GM19023 (cell line): Measurements from ENCODE around the gene RUVBL2.

Source experiments
- ATAC-seq: cut with Tn5 transposase; IDR thresholded peaks from one replicate; pipeline ENCODE4 v1.9.1; 2021; ENCODE audit warnings: mild to moderate bottlenecking, moderate library complexity; ENCODE audit not compliant: unreplicated experiment

Gene RUVBL2

DNA sequence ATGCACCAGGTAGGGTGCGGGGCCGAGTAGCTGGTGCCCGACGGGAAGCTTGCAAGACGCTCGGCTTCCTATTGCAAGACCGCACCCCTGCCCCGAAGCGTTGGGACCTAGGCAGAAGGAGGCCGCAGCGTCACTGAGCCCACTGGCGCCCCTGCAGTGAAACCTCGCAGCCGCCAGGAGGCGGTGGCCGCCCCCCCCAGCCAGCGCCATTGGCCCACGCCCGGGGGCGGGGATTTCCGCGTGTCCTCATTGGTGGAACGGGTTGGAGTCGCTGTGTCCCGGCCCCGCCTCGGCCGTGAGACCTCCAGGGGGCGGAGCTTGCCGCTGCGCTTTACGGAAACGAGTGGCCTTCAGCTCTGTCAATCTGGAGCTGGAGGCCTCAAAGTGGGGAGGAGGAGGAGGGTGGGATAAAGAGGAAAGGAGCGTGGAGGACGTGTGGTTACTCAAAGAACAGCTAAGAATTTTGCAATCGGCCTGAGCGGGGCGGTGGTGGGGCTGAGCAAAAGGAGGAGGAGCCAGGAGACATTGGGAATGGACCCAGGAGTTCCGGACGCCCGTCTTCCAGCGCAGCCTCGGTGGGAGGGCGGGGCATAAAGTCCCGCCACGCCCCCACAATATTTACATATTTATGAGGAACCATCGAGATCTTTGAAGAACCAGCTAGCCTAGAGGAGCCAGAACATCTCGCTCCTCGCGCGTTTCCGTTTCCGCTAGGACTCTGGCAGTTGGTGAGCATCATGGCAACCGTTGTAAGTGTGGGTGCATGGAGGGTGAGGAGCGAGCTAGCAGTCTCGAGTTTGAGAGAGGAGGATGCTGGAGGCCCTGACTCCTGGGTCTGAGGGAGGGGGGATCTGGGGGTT is at the start of gene RUVBL2, which contains the start of gene GYS1:
Gene RUVBL2 (plus strand): TSS at position 713 of the 860 bp plus-strand sequence. CDS start 25 bp downstream, at position 738.
Gene GYS1 (minus strand): TSS at position 135 of the 860 bp plus-strand sequence. CDS start 197 bp downstream, outside the sequence.
- ATAC-seq, result peak; percentile 89

DNA sequence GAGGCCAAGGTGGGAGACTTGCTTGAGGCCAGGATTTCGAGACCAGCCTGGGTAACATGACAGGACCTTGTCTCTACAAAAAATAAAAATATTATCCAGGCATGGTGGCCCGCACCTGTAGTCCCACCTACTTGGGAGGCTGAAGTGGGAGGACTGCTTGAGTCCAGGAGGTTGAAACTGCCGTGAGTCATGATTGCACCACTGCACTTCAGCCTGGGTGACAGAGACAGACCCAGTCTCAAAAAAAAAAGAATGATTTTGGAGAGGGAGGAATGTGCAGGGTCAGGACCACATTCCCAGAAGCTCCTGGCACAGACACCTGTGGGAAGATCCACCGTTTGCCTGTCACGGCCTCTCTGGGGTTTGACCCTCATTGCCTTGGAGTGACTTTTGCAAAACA is 48.3 kb upstream of the RUVBL2 start:
- ATAC-seq, result no peak

DNA sequence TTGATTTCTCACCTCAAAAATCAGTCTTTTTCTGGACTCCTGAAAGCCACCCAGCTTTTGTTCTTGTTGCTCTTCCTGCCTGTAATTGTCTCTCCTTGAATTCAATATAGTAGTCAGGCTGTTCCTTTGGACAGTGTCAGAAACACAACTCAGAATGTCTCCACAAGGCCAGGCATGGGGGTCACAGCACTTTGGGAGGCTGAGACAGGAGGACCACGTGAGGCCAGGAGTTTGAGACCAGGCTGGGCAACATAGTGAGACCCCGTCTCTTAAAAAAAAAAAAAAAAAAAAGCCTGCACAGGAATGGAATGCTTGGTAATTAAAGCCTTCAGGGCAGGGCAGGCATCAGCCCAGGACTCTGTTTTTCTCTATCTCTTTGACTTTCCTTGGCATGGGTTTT is 47.9 kb upstream of the RUVBL2 start:
- ATAC-seq, result no peak

DNA sequence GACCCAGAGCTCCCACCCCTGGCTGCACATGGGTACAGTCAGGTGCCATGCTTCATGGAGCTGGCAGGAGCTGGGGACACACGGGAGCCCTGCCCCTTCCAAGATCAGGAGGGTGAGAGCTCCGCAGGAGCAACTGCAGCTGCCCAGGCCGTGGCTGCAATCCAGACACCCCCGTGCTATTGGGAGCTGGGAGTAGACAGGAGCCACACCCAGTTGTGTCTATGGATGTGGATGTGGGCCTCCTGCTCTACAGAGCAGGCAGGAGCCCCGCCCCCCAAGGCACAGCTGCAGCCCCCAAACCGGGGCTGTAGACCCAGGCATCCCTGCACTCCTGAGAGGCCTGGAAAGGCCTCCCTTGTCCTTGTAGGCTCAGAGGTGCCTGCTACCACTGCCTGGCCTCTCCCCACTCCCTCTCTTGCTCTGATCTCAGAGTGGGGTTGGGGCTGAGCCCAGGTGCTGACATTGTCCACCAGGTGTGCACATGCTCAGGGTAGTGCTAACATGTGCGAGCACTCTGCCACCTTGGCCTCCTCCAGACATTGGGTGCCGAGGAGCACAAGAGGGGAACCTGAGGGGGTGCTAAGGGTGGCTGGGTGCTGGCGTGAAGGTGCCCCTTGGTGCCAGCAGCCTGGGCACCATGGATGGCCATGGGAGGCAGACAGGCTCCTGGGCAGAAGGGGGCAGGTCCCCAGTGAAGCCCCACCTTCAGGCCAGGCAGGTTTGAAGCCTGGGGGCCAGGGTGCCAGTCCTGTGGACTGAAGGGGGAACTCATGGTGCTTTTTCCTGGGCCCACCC is 47.0 kb upstream of the RUVBL2 start:
- ATAC-seq, result no peak

DNA sequence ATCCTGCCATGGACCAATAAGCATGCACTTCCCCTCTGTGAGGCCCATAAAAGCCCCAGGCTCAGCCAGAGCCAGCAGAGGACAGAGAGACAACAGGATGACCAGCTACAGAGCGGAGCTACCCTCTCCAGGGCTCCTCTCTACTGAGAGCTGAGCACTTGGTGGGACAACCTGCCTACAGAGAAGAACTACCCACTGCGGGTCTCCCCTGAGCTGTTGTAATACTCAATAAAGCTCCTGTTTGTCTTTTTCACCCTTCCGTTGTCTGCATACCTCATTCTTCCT is 46.5 kb upstream of the RUVBL2 start:
- ATAC-seq, result no peak

- ATAC-seq, result no peak
Observed at GRCh38 chr19:48950159-48950558, 43.5 kb upstream of the RUVBL2 start.

- ATAC-seq, result no peak
Observed at GRCh38 chr19:48950830-48951519, 42.7 kb upstream of the RUVBL2 start.

- no peak for ATAC-seq
Observed at GRCh38 chr19:48953141-48953540, 40.5 kb upstream of the RUVBL2 start.

DNA sequence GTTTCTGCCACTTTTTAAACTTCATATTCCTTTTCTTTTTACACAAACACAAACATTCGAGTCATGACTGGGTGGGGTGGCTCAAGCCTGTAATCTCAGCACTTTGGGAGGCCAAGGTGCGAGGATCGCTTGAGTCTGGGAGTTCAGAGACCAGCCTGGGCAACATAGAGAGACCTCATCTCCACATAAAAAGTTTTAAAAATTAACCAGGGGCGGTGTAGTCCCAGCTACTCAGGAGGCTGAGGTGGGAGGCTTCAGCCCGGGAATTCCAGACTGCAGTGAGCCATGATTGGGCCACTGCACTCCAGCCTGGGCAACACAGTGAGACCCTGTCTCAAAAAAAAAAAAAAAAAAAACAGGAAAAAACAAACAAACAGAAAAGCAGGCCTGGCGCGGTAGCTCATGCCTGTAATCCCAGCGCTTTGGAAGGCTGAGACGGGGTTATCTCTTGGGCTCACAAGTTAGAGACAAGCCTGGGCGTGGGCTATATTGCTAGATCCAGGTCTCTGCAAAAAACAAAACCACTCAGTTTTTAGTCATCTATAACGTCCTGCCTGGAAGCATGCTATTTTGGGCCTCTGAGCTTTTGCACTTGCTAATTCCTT is 39.6 kb upstream of the RUVBL2 start:
- no peak for ATAC-seq

DNA sequence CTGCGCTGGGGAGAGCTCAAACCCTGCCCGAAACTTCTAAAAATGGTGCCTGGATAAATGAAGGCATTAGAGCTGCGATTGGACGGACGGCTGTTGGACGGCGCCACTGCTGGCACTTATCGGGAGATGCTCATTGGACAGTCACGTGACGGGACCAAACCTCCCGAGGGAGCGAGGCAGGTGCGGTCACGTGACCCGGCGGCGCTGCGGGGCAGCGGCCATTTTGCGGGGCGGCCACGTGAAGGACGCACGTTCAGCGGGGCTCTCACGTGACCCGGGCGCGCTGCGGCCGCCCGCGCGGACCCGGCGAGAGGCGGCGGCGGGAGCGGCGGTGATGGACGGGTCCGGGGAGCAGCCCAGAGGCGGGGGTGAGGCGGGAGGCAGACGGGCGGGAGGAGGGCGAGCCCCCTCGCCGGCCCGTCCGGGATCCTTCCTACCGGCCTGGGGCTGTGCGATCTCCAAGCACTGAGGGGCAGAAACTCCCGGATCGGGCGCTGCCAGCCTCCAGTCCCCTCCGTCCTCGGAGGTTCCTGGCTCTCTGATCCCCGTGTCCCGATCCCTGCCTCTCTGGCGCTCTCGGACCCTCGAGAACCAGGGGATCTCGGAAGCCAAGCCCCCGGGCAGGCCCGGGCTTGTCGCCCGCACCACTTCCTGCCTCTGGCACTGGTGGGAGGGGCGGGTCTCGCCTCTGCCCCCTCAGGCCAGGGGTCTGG is 38.9 kb upstream of the RUVBL2 start, which contains the start of gene BAX:
Gene BAX (plus strand): TSS at position 281 of the 713 bp plus-strand sequence. CDS start 54 bp downstream, at position 335.
- peak; percentile 89 for ATAC-seq

GRCh38 chr19:48955308-48955958 is 38.3 kb upstream of the RUVBL2 start:
- ATAC-seq, result no peak

DNA sequence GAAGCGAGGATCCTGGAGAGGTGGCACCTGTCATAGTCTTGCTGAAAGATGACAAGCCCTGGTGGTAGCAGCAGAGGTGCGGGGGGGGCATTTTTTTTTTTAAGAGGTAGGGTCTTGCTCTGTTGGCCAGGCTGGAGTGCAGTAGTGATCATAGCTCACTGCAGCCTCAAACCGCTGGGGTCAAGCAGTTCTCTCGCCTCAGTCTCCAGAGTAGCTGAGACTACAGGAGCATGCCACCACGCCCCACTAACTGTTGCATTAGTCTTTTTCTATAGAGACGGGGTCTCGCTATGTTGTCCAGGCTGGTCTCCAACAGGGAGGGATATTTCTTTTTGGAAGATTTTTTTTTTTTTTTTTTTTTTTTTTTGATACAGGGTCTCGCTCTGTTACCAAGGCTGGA is 35.7 kb upstream of the RUVBL2 start:
- no peak for ATAC-seq

GRCh38 chr19:48959341-48960239 is 34.1 kb upstream of the RUVBL2 start:
- no peak for ATAC-seq

DNA sequence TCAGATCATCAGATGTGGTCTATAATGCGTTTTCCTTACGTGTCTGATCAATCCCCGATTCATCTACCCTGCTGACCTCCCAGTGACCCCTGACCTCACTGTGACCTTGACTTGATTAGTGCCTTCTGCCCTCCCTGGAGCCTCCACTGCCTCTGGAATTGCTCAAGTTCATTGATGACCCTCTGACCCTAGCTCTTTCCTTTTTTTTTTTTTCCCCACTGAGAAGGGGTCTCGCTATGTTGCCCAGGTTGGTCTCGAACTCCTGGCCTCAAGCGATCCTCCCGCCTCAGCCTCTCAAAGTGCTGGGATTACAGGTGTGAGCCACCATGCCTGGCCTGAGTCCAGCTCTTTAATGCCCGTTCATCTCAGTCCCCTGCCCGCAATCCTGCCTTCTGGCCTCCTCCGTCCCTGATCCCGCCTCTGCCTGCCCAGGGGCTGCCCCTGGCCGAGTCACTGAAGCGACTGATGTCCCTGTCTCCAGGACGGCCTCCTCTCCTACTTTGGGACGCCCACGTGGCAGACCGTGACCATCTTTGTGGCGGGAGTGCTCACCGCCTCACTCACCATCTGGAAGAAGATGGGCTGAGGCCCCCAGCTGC is 32.5 kb upstream of the RUVBL2 start:
- ATAC-seq, result no peak

DNA sequence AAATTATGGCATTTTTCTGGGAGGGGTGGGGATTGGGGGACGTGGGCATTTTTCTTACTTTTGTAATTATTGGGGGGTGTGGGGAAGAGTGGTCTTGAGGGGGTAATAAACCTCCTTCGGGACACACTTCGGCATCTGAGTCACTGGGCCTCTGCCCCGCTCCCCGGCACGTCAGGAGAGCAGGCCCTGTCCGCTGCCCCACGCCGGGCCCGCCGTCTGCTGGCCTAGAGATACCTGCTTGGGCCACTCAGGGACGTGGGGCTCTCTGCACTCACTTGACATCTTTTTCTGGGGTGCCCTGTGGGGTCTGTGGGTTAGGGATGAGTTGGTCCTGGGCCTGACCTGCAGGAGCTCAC is 32.0 kb upstream of the RUVBL2 start:
- ATAC-seq, result no peak

GRCh38 chr19:48962029-48962848 is 31.4 kb upstream of the RUVBL2 start:
- ATAC-seq, result no peak

DNA sequence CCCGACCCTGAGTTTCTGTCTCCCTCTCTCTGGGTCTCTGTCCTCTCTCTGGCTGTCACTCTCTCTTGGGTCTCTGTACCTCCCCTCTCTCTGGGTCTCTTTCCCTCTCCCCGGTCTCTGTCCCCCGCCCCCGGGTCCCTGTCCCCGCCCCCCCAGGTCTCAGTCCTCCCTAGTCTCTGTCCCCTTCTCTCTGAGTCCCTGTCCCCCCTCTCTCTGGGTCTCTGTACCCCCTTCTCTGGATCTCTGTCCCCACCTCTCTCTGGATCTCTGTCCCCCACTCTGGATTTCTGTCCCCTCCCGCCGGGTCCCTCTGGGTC is 30.9 kb upstream of the RUVBL2 start:
- no peak for ATAC-seq
